Medulla oblongata (tissue), 1 donor: Measurements from ENCODE around the gene MAPKAP1.

Source experiments
- DNase-seq: peaks from one replicate; pipeline ENCODE4 v3.0.0-alpha.2; 2015; ENCODE audit errors: extremely low spot score

The MAPKAP1 gene

GRCh38 chr9:125706651-125707471, at the start of gene MAPKAP1:
Gene MAPKAP1, minus strand, starts transcription at chr9:125707208. Its CDS starts 34,634 bp downstream, at chr9:125672574.
- peak; percentile 98 for DNase-seq

GRCh38 chr9:125756518-125756917, 49.5 kb upstream of the MAPKAP1 start:
- peak; percentile 2 for DNase-seq

GRCh38 chr9:125755340-125755739, 48.3 kb upstream of the MAPKAP1 start:
- DNase-seq = peak; percentile 24

- peak; percentile 2 for DNase-seq
Observed at GRCh38 chr9:125754096-125754495, 47.1 kb upstream of the MAPKAP1 start.

GRCh38 chr9:125752070-125752628, 45.1 kb upstream of the MAPKAP1 start:
- DNase-seq = peak; percentile 17

GRCh38 chr9:125750627-125751011, 43.6 kb upstream of the MAPKAP1 start:
- DNase-seq = peak; percentile 44

GRCh38 chr9:125749951-125750626, 43.1 kb upstream of the MAPKAP1 start:
- peak; percentile 41 for DNase-seq

- peak; percentile 27 for DNase-seq
Observed at GRCh38 chr9:125749287-125749935, 42.4 kb upstream of the MAPKAP1 start.

- DNase-seq = peak; percentile 48
Observed at GRCh38 chr9:125748446-125749099, 41.6 kb upstream of the MAPKAP1 start.

- no peak for DNase-seq
Observed at GRCh38 chr9:125747765-125748445, 40.9 kb upstream of the MAPKAP1 start.

- peak; percentile 50 for DNase-seq
Observed at GRCh38 chr9:125747053-125747764, 40.2 kb upstream of the MAPKAP1 start, which contains the start of gene PBX3. Gene PBX3, plus strand, starts transcription at chr9:125747373.

GRCh38 chr9:125746774-125747052, 39.7 kb upstream of the MAPKAP1 start:
- DNase-seq = no peak

GRCh38 chr9:125746017-125746773, 39.2 kb upstream of the MAPKAP1 start:
- DNase-seq = peak; percentile 97

GRCh38 chr9:125745682-125746016, 38.6 kb upstream of the MAPKAP1 start:
- no peak for DNase-seq

GRCh38 chr9:125745018-125745417, 38.0 kb upstream of the MAPKAP1 start:
- no peak for DNase-seq

- DNase-seq = no peak
Observed at GRCh38 chr9:125744616-125745015, 37.6 kb upstream of the MAPKAP1 start.

- no peak for DNase-seq
Observed at GRCh38 chr9:125743682-125744428, 36.8 kb upstream of the MAPKAP1 start.

GRCh38 chr9:125742657-125743056, 35.6 kb upstream of the MAPKAP1 start:
- DNase-seq = no peak

GRCh38 chr9:125739436-125739835, 32.4 kb upstream of the MAPKAP1 start:
- no peak for DNase-seq
